ENCODE data around the gene RAD51B.

DNA sequence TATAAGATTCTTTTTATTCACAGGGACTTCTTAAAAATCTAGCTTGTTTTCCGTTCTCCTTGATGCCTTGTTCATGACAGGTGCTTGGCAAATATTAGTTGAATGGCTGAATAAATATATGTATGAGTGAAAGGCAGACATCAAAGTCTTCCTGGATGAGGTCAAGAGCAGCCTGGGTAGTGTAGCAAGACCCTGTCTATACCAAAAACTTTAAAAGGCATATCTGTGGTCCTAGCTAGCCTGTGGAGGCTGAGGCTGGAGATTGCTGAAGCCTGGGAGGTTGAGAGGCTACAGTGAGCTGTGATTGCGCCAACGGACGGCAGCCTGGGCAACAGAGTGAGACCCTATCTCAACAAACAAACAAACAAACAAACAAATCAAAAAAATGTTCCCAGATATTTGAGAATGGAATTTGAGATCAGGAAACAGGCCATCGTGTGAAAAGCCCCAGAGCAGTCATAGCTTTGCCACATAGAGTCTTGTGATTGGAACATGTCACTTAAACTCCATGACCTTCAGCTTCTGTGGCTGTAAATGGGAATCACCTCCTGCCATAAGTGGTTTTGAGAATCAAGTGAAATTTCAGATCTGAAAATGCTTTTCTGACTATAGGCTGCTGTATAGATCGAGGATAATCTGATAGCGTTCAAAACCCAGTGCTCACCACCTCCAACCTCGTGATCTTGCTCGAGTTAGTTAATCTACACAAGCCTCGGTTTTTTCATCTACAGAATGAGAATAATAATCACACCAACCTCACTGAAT is 908.9 kb downstream of the RAD51B start:
- TF ChIP-seq EZH2 (IDR thresholded peaks at IDR 0.05) (no peak), POLR2AphosphoS5 (IDR thresholded peaks at IDR 0.05; ENCODE audit: borderline replicate concordance, low read depth, low read length) (no peak)
